Measurements from ENCODE around the gene C9orf50. TPM values are rescaled to one million over a fixed set of nuclear protein-coding genes. Genes with fewer than 3 reads are reported as not detected.

C9orf50 gene
- total RNA-seq, 4 donors from 2014 or later, result 0.34 TPM; not detected in 3

- peaks cover 34 to 52% (median 40%) of the 10 kb centered on the region in 4 donors for H3K4me1 ChIP-seq
- TF ChIP-seq POLR2AphosphoS5 (IDR thresholded peaks at IDR 0.05) (no peak), POLR2A (IDR thresholded peaks at IDR 0.05; ENCODE audit: low read depth) (no peak), EP300 (IDR thresholded peaks at IDR 0.05) (no peak)
- TF ChIP-seq, protein P1, sequence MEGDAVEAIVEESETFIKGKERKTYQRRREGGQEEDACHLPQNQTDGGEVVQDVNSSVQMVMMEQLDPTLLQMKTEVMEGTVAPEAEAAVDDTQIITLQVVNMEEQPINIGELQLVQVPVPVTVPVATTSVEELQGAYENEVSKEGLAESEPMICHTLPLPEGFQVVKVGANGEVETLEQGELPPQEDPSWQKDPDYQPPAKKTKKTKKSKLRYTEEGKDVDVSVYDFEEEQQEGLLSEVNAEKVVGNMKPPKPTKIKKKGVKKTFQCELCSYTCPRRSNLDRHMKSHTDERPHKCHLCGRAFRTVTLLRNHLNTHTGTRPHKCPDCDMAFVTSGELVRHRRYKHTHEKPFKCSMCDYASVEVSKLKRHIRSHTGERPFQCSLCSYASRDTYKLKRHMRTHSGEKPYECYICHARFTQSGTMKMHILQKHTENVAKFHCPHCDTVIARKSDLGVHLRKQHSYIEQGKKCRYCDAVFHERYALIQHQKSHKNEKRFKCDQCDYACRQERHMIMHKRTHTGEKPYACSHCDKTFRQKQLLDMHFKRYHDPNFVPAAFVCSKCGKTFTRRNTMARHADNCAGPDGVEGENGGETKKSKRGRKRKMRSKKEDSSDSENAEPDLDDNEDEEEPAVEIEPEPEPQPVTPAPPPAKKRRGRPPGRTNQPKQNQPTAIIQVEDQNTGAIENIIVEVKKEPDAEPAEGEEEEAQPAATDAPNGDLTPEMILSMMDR (IDR thresholded peaks at IDR 0.05), result no peak
- no peak for DNase-seq (ENCODE audit: extremely low spot score)
- no peak overlapping the region for H3K27ac ChIP-seq (replicated peaks in 1 of 4)
- no peak overlapping the region for H3K4me3 ChIP-seq
- WGBS, result 88% methylated on average over 5 of the region's 10 CpGs
- no peaks in the 10 kb centered on the region for H3K9me3 ChIP-seq
- intact Hi-C loops (cut with DNase I), result no loop called here
- H3K27me3 ChIP-seq, result no peaks in the 10 kb centered on the region
- H3K36me3 ChIP-seq, result no peaks in the 10 kb centered on the region
Measured at GRCh38 chr9:129572517-129572916, 48.4 kb downstream of the C9orf50 start.

- H3K4me3 ChIP-seq, result no peak overlapping the region
- no peaks in the 10 kb centered on the region for H3K36me3 ChIP-seq
- no peaks in the 10 kb centered on the region for H3K27me3 ChIP-seq
- DNase-seq (ENCODE audit: extremely low spot score), result no peak
- peak overlapping the region in 2 of 4 donors; percentile 88 to 89 for H3K27ac ChIP-seq (replicated peaks in 1 of 4)
- peaks cover 35 to 57% (median 42%) of the 10 kb centered on the region in 4 donors for H3K4me1 ChIP-seq
- 98% methylated on average over 4 of the region's 7 CpGs for WGBS
- intact Hi-C loops (cut with DNase I), result no loop called here
- H3K9me3 ChIP-seq, result no peaks in the 10 kb centered on the region
- TF ChIP-seq, protein P1 (IDR thresholded peaks at IDR 0.05), result no peak
Measured at GRCh38 chr9:129572052-129572425, 48.9 kb downstream of the C9orf50 start.

DNA sequence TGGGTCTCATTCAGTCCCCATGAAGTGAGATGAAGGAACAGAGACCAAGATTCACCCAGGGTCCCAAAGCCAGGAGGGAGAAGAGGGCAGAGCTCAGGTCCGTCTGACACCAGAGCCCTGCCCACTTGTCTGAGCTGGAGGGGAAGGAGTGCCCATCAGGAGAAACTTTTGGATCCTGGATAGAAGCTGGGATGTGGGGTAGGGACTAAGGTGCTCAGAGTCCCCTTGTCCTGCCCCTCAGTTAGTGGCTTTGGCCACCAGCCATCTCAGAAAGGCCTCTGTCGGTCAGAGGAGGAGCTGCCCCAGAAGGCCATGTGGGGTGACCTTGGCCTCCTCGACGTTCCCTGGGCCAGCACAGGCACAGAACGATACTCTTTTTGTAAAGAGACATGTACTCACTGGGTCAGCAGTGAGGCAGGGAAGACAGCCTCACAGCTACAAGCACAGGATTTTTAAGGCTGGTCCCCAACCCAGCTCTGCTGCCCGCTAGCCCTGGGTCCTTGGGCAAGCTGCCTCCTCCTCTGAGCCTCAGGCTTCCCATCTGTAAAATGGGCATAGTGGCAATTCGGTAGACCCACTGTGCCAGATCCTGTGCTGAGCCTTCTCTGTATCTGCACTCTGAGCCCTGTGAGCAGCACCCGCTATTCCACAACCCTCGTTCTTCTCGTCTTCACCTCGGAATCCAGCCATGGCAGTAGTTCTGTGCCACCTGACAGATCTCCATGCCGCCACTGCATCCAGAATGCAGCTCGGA lies 49.4 kb downstream of the C9orf50 start:
- H3K27ac ChIP-seq (replicated peaks in 1 of 4), result peak overlapping the region; percentile 84 to 89 (median 88)
- intact Hi-C loops (cut with DNase I), result no loop called here
- 88% methylated on average over 13 of the region's 13 CpGs for WGBS

DNA sequence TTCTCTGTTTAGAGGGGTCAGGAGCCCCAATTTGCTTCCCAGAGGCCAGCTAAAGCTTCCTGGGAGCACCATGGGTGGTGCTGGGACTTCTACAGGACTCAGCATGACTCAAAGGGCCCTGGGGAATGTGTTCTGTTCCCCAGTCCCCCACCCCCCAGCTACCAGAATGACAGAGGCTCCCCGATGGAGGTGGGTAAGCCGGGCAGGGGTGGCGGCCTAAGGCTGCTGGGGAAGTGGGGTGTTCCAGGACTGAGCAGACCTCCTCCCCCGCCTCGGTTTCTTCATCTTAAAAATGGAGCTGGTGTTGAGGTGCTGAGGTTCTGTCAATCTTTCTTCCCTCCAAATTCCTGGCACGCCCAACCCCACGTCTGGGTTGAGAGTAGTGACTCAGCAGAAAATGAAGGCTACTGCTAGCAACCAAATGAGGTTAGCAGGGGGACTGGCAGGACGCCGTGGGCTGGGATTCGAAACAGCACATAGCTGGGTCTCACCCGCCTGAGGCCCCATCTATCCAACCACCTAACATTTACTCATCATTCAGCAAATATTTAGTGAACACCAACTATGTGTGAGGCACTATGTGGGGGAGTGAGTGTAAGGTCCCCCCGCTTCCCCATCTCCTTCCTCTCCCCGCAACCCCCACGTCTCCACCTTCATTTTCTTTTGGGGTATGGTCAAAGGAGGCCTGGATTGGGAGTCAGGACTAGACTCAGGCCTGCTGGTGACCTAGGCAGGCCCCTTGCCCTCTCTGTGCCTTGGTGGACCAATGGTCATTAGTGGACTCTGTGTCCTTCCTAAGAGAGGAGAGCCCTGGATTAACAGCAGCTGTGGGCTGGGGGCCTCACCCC lies 50.2 kb downstream of the C9orf50 start:
- intact Hi-C loops (cut with DNase I), result no loop called here
- Histone ChIP-seq H3K27me3 (no peaks in the 10 kb centered on the region), H3K27ac (replicated peaks in 1 of 4) (peak overlapping the region; percentile 84 to 89 (median 88)), H3K9me3 (no peaks in the 10 kb centered on the region), H3K4me3 (no peak overlapping the region), H3K36me3 (no peaks in the 10 kb centered on the region), H3K4me1 (peaks cover 30 to 59% (median 42%) of the 10 kb centered on the region in 4 donors)
- DNase-seq (ENCODE audit: extremely low spot score), result peak; percentile 94
- 35% methylated on average over 10 of the region's 14 CpGs for WGBS
- TF ChIP-seq POLR2A (IDR thresholded peaks at IDR 0.05; ENCODE audit: low read depth) (no peak), POLR2AphosphoS5 (IDR thresholded peaks at IDR 0.05) (peak in 1 of 2 donors; percentile 42)

More for the DNA sequence above, 49.4 kb downstream of the C9orf50 start:
- TF ChIP-seq POLR2A (IDR thresholded peaks at IDR 0.05; ENCODE audit: low read depth) (no peak), EP300 (IDR thresholded peaks at IDR 0.05) (no peak)
- peaks cover 31 to 59% (median 42%) of the 10 kb centered on the region in 4 donors for H3K4me1 ChIP-seq
- H3K27me3 ChIP-seq, result no peaks in the 10 kb centered on the region
- H3K4me3 ChIP-seq, result no peak overlapping the region
- DNase-seq (ENCODE audit: extremely low spot score), result no peak
- H3K36me3 ChIP-seq, result no peaks in the 10 kb centered on the region
- no peaks in the 10 kb centered on the region for H3K9me3 ChIP-seq

DNA sequence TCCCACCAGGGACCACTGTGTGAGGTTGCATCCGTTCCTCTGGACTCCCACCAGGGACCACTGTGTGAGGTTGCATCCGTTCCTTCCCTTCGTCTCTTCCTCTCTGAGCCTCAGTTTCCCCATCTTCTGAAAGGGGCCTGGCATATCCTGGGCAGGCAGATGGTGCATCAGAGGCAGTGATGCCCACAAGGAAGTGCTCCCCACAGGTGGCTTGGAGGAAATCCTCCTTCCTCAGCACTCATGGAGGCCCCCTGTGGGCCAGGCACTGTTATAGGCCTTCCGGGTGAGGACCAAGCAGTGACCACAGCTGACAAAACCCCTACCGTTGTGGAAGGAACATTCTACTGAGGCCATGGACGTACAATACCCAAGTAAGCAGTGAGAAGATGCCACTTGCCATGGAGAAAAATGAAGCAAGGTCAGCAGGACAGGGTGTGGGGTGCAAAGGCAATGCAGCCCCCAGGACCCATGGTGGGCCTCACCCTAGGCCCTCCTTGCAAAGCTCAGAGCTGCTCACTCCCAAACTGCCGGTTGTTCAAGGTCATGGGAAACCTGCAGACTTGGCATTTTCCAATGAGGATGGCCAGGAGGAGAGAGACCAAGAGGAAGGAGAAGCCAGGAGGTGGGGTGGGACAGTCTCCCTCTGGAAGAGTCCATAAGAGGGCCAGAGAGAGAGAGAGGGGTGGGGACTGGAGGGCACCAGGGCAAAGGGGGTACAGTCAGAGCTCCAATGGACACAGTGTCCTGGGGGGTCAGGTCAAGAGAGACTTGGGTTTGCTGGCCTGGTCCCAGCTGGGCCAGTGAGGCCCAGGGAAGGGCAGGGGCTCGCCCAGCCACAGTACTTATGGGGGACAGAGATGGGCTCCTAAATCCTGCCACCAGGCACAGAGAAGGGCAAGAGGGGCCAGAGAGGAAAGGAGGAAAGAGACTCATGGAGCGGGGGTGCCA lies 51.1 kb downstream of the C9orf50 start:
- H3K36me3 ChIP-seq, result no peaks in the 10 kb centered on the region
- no peak for DNase-seq (ENCODE audit: extremely low spot score)
- H3K27me3 ChIP-seq, result no peaks in the 10 kb centered on the region
- H3K9me3 ChIP-seq, result no peaks in the 10 kb centered on the region
- WGBS, result 56% methylated on average over 8 of the region's 9 CpGs
- intact Hi-C loops (cut with DNase I), result loop anchor here (5.0 kb wide), 1 partner anchor 67 kb away; no protein-coding TSS in a partner anchor
- H3K4me1 ChIP-seq, result peaks cover 30 to 50% (median 42%) of the 10 kb centered on the region in 4 donors
- peak overlapping the region; percentile 67 to 70 (median 68) for H3K4me3 ChIP-seq
- H3K27ac ChIP-seq (replicated peaks in 1 of 4), result peak overlapping the region; percentile 84 to 89 (median 88)
- TF ChIP-seq EP300 (IDR thresholded peaks at IDR 0.05), result no peak
- TF ChIP-seq, protein P1 (IDR thresholded peaks at IDR 0.05), result peak in 2 of 3 experiments; percentile 30 to 44
- TF ChIP-seq POLR2A (IDR thresholded peaks at IDR 0.05; ENCODE audit: low read depth), result no peak
- no peak for TF ChIP-seq POLR2AphosphoS5 (IDR thresholded peaks at IDR 0.05)
